ENCODE results near the gene VDAC1. TPM values are rescaled to one million over a fixed set of nuclear protein-coding genes. Genes with fewer than 3 reads are reported as not detected.

Gene VDAC1
- total RNA-seq, 4 donors from 2014 or later = 122 to 166 (median 136) TPM

GRCh38 chr5:133992429-133993155, 12.2 kb downstream of the VDAC1 start:
- TF ChIP-seq CTCF (IDR thresholded peaks at IDR 0.05) = peak in 1 of 6 experiments; percentile 14
- TF ChIP-seq POLR2A (IDR thresholded peaks at IDR 0.05) = no peak
- peaks cover 48 to 55% of the 10 kb centered on the region in 2 donors for H3K4me1 ChIP-seq
- H3K4me3 ChIP-seq (replicated peaks in 1 of 3) = no peak overlapping the region
- WGBS, 2 donors = 40 to 59% methylated on average over 8 of the region's 8 CpGs
- intact Hi-C loops (cut with DNase I) = no loop called here
- H3K27me3 ChIP-seq = no peaks in the 10 kb centered on the region
- H3K36me3 ChIP-seq = peaks cover 16 to 25% of the 10 kb centered on the region in 2 donors
- H3K27ac ChIP-seq = peak overlapping the region; percentile 74 to 79 (median 78)
- H3K9me3 ChIP-seq = no peaks in the 10 kb centered on the region
- DNase-seq = peak; percentile 91 to 93

- Histone ChIP-seq H3K27ac (peak overlapping the region; percentile 74 to 79 (median 78)), H3K4me3 (replicated peaks in 1 of 3) (no peak overlapping the region), H3K4me1 (peaks cover 40 to 49% of the 10 kb centered on the region in 2 donors), H3K9me3 (no peaks in the 10 kb centered on the region), H3K36me3 (peaks cover 16 to 29% of the 10 kb centered on the region in 2 donors), H3K27me3 (no peaks in the 10 kb centered on the region)
- DNase-seq = no peak
- TF ChIP-seq CTCF (IDR thresholded peaks at IDR 0.05) (no peak), POLR2A (IDR thresholded peaks at IDR 0.05) (no peak)
- WGBS, 2 donors = 92 to 95% methylated on average over 5 of the region's 5 CpGs
- intact Hi-C loops (cut with DNase I) = no loop called here
These were observed 13.4 kb downstream of the VDAC1 start for GRCh38 chr5:133991171-133991910.

GRCh38 chr5:133990396-133990795, 14.4 kb downstream of the VDAC1 start:
- intact Hi-C loops (cut with DNase I) = no loop called here
- no peak for DNase-seq
- H3K36me3 ChIP-seq = peaks cover 16 to 29% of the 10 kb centered on the region in 2 donors
- TF ChIP-seq POLR2A (IDR thresholded peaks at IDR 0.05) (no peak), CTCF (IDR thresholded peaks at IDR 0.05) (no peak)
- no peak overlapping the region for H3K27ac ChIP-seq
- no peaks in the 10 kb centered on the region for H3K9me3 ChIP-seq
- no peak overlapping the region for H3K4me3 ChIP-seq (replicated peaks in 1 of 3)
- WGBS, 2 donors = 78 to 88% methylated on average over 6 of the region's 6 CpGs
- H3K4me1 ChIP-seq = peaks cover 35 to 44% of the 10 kb centered on the region in 2 donors
- no peaks in the 10 kb centered on the region for H3K27me3 ChIP-seq

- TF ChIP-seq CTCF (IDR thresholded peaks at IDR 0.05) (no peak), POLR2A (IDR thresholded peaks at IDR 0.05) (no peak)
- H3K4me1 ChIP-seq = peaks cover 0 to 4% of the 10 kb centered on the region in 2 donors
- H3K9me3 ChIP-seq = no peaks in the 10 kb centered on the region
- WGBS, 2 donors = 89 to 92% methylated on average over 3 of the region's 3 CpGs
- H3K36me3 ChIP-seq = peaks cover 16 to 28% of the 10 kb centered on the region in 2 donors
- intact Hi-C loops (cut with DNase I) = no loop called here
- no peak for DNase-seq
- H3K4me3 ChIP-seq (replicated peaks in 1 of 3) = no peak overlapping the region
- no peaks in the 10 kb centered on the region for H3K27me3 ChIP-seq
- no peak overlapping the region for H3K27ac ChIP-seq
These were observed 19.1 kb downstream of the VDAC1 start for GRCh38 chr5:133985540-133986180.
